ENCODE measurements around the gene ODC1. TPM values are rescaled to one million over a fixed set of nuclear protein-coding genes. Genes with fewer than 3 reads are reported as not detected.
A peak's percentile ranks its signal among the peaks of the same experiment; 100 is the strongest.

The ODC1 gene
- total RNA-seq, 1 donor from 2014 or later = 88.0 TPM

GRCh38 chr2:10449838-10450691, 1.9 kb upstream of the ODC1 start:
- no peak overlapping the region for H3K27ac Mint-ChIP-seq (ENCODE audit: unreplicated experiment)

GRCh38 chr2:10449486-10449831, 1.3 kb upstream of the ODC1 start:
- Mint-ChIP-seq H3K27ac (ENCODE audit: unreplicated experiment) (peak overlapping the region; percentile 43), H3K27me3 (ENCODE audit: unreplicated experiment) (peaks cover 5% of the 10 kb centered on the region), H3K4me3 (ENCODE audit: unreplicated experiment) (peak overlapping the region; percentile 61), H3K4me1 (ENCODE audit: low read depth, unreplicated experiment) (peaks cover 4% of the 10 kb centered on the region), H3K36me3 (ENCODE audit: unreplicated experiment) (no peaks in the 10 kb centered on the region), H3K9me3 (ENCODE audit: unreplicated experiment) (peaks cover 9% of the 10 kb centered on the region)
- no peak for DNase-seq
- TF ChIP-seq CTCF (IDR thresholded peaks at IDR 0.05; ENCODE audit: partially characterized antibody, unreplicated experiment) = no peak

More at GRCh38 chr2:10449838-10450691, 1.9 kb upstream of the ODC1 start:
- no peak for TF ChIP-seq CTCF (IDR thresholded peaks at IDR 0.05; ENCODE audit: partially characterized antibody, unreplicated experiment)
- H3K36me3 Mint-ChIP-seq (ENCODE audit: unreplicated experiment) = no peaks in the 10 kb centered on the region
- DNase-seq = no peak
- H3K9me3 Mint-ChIP-seq (ENCODE audit: unreplicated experiment) = peaks cover 9% of the 10 kb centered on the region
- H3K4me1 Mint-ChIP-seq (ENCODE audit: low read depth, unreplicated experiment) = peaks cover 4% of the 10 kb centered on the region
- H3K27me3 Mint-ChIP-seq (ENCODE audit: unreplicated experiment) = peaks cover 5% of the 10 kb centered on the region
- no peak overlapping the region for H3K4me3 Mint-ChIP-seq (ENCODE audit: unreplicated experiment)

- Mint-ChIP-seq H3K9me3 (ENCODE audit: unreplicated experiment) (peaks cover 9% of the 10 kb centered on the region), H3K36me3 (ENCODE audit: unreplicated experiment) (no peaks in the 10 kb centered on the region)
- TF ChIP-seq CTCF (IDR thresholded peaks at IDR 0.05; ENCODE audit: partially characterized antibody, unreplicated experiment) = no peak
These were observed 704 bp upstream of the ODC1 start for GRCh38 chr2:10448576-10449485.

GRCh38 chr2:10447300-10447894, 730 bp downstream of the ODC1 start:
- Mint-ChIP-seq H3K4me3 (ENCODE audit: unreplicated experiment) (peak overlapping the region; percentile 94), H3K4me1 (ENCODE audit: low read depth, unreplicated experiment) (peaks cover 4% of the 10 kb centered on the region), H3K27me3 (ENCODE audit: unreplicated experiment) (peaks cover 3% of the 10 kb centered on the region), H3K36me3 (ENCODE audit: unreplicated experiment) (no peaks in the 10 kb centered on the region), H3K9me3 (ENCODE audit: unreplicated experiment) (peaks cover 5% of the 10 kb centered on the region), H3K27ac (ENCODE audit: unreplicated experiment) (peak overlapping the region; percentile 45)
- no peak for TF ChIP-seq CTCF (IDR thresholded peaks at IDR 0.05; ENCODE audit: partially characterized antibody, unreplicated experiment)
- DNase-seq = peak; percentile 43

More at GRCh38 chr2:10448576-10449485, 704 bp upstream of the ODC1 start:
- H3K27me3 Mint-ChIP-seq (ENCODE audit: unreplicated experiment) = peaks cover 5% of the 10 kb centered on the region
- peak overlapping the region; percentile 61 for H3K4me3 Mint-ChIP-seq (ENCODE audit: unreplicated experiment)
- DNase-seq = peak; percentile 93
- H3K27ac Mint-ChIP-seq (ENCODE audit: unreplicated experiment) = peak overlapping the region; percentile 43
- H3K4me1 Mint-ChIP-seq (ENCODE audit: low read depth, unreplicated experiment) = peaks cover 4% of the 10 kb centered on the region

Measured in glutamatergic neuron (in vitro differentiated cells).